ENCODE data around the gene PPP1R14C.

DNA sequence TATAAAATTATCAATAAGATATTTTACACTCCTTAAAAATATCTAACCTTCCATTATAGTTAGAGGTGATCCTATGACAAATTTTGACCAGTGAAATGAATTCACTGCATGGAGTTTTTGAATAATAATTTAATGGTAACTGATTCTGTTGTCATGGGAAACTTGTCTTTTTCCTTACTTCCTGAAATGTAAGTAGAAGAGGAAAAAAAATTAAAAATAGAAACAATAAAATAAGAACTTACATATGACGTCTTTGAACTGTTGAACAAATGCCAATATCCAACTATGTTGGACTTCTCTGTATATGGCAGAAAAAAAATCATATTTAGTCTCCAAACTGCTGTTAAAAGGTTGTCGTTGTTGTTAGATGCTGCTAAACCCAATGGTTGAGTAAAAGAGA, 26.3 kb downstream of the PPP1R14C start:
- TF ChIP-seq, protein P1, sequence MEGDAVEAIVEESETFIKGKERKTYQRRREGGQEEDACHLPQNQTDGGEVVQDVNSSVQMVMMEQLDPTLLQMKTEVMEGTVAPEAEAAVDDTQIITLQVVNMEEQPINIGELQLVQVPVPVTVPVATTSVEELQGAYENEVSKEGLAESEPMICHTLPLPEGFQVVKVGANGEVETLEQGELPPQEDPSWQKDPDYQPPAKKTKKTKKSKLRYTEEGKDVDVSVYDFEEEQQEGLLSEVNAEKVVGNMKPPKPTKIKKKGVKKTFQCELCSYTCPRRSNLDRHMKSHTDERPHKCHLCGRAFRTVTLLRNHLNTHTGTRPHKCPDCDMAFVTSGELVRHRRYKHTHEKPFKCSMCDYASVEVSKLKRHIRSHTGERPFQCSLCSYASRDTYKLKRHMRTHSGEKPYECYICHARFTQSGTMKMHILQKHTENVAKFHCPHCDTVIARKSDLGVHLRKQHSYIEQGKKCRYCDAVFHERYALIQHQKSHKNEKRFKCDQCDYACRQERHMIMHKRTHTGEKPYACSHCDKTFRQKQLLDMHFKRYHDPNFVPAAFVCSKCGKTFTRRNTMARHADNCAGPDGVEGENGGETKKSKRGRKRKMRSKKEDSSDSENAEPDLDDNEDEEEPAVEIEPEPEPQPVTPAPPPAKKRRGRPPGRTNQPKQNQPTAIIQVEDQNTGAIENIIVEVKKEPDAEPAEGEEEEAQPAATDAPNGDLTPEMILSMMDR (optimal IDR thresholded peaks at IDR 0.05 in 1 of 3, IDR thresholded peaks at IDR 0.05 in 1 of 3, conservative IDR thresholded peaks at IDR 0.05 in 1 of 3; ENCODE audit: extremely low read depth in 1 of 3, insufficient read depth in 2 of 3, low read length in 3 of 3), result no peak
- no peak for TF ChIP-seq EZH2 (IDR thresholded peaks at IDR 0.05; ENCODE audit: low read length)

Measured in keratinocyte (primary cell).